NCI-H774 (cell line): ENCODE measurements around the gene HSD17B1.
"Not testable (repeated sequence)": the region's sequence is repeated elsewhere in the genome, so short reads cannot be mapped to it uniquely, and the experiment has no call there.

Experiments
- DNase-seq: peaks from one replicate; lab custom pipeline; 2025; lab: John Stamatoyannopoulos, UW

Gene HSD17B1

DNA sequence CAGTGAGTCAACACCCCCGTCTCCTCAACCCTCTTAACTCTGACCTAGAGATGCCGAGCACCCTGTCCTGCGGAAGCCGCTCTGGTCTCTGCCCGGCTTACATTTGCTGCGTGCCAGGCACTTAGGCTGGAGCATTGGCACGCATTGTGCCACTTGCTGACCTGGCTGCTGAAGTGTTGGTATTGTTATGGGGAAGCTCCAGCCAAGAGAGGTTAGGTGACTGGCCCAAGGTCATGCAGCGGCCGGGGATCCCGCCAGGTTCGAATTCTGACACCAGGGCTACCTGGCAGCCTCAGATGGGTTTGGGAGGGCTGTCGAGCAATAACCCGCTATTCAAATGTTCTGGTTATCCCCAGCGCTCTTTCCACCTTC, 5.0 kb upstream of the HSD17B1 start:
- DNase-seq, result no peak

DNA sequence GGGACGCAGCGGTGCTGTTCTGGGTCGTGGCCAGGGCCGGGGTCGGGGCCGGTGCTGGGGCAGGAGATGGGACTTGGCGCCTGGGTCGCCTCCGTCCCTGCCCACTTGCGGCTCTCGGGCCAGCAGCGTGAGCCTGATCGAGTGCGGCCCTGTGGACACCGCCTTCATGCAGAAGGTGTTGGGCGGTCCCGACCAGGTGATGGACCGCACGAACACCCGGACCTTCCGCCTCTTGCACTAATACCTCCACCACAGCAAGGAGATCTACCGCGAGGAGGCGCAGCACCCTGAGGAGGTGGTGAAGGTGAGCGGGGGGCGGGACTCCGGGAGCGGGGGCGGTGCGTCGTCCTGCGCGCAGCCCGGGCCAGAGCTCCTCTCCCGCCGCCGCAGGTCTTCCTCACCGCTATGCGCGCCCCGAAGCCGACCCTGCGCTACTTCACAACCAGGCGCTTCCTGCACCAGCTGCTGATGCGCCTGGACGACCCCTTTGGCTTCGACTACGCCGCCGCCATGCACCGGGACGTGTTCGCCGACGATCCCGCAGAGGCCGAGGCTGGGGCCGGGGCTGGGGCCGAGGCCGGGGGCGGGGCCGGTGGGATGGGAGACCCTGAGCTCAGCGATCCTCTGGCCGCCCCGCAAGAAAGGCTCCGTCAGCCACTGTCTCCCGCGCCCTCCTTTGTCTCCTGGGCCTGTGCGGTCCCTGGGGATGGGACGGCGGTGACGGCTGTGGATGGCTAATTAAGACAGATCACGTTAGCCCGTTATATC, 4.5 kb upstream of the HSD17B1 start:
- peak; percentile 89 for DNase-seq

DNA sequence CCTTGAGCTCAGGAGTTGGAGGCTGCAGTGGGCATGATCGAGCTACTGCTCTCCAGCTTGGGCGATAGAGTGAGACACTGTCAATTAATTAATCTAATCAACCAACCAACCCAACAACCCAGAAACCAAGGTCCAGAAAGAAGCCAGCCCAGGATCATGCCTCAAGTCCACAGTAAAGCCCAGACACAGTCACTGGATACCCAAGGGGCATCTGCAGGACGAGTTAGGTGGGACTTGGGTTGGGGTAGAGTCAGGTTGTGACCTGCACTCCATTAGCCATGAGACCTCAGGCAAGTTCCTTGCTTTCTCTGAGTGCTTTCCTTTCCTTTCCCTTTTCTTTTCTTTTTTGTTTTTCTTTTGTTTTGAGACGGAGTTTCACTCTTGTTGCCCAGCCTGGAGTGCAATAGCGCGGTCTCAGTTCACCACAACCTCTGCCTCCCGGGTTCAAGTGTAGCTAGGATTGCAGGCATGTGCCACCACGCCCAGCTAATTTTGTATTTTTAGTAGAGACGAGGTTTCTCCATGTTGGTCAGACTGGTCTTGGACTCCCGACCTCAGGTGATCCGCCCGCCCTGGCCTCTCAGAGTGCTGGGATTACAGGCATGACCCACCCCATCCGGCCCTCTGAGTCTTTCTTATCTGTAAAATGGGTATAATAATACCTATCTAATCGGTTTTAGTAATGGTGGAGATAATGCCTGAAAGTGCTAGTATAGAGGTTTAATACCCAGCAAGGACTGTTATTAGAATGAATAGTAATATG, 3.5 kb upstream of the HSD17B1 start:
- no peak for DNase-seq

DNA sequence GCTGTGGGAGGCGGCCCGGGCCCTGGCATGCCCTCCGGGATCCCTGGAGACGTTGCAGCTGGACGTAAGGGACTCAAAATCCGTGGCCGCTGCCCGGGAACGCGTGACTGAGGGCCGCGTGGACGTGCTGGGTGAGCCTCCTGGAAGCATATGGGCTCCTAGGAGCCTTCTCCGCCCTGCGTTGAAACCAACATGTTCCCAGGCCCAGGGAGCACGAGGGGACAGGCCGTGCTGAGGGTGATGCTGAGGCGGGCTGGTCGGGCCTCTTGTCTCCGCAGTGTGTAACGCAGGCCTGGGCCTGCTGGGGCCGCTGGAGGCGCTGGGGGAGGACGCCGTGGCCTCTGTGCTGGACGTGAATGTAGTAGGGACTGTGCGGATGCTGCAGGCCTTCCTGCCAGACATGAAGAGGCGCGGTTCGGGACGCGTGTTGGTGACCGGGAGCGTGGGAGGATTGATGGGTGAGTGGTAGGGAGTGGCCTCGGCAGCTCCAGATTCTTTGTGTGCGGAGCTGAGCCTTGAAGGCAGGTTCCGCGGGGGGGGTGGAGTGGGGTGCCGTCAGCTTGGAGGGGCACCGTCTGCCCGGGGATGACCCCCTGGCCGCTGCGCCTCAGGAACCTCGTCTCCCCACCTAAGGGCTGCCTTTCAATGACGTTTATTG, 567 bp downstream of the HSD17B1 start:
- DNase-seq, result no peak

DNA sequence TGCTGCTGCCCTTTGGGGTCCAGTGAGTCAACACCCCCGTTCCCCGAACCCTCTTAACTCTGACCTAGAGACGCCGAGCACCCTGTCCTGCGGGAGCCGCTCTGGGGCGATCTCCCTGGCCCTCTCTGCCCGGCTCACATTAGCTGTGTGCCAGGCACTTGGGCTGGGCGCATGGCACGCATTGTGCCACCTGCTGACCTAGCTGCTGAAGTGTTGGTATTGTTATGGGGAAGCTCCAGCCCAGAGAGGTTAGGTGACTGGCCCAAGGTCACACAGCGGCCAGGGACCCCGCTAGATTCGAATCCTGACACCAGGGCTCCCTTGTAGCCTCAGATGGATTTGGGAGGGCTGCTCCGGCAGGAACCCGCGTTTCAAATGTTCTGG, 1.1 kb downstream of the HSD17B1 start:
- no peak for DNase-seq

DNA sequence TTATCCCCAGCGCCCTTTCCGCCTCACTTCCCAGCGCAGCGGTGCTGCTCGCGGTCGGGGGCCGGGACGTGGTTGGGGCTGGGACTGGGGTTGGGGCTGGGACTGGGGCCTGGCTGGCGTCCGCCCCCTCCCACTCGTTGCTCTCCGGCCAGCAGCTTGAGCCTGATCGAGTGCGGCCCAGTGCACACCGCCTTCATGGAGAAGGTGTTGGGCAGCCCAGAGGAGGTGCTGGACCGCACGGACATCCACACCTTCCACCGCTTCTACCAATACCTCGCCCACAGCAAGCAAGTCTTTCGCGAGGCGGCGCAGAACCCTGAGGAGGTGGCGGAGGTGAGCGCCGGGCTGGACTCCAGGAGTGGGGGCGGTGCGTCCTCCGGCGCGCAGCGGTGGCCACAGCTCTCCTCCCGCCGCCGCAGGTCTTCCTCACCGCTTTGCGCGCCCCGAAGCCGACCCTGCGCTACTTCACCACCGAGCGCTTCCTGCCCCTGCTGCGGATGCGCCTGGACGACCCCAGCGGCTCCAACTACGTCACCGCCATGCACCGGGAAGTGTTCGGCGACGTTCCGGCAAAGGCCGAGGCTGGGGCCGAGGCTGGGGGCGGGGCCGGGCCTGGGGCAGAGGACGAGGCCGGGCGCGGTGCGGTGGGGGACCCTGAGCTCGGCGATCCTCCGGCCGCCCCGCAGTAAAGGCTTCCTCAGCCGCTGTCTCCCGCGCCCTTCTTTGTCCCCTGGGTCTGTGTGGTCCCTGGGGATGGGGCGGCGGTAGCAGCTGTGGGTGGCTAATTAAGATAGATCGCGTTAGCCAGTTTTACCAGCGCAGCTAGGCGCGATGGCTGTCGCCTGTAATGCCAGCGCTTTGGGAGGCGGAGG, 1.8 kb downstream of the HSD17B1 start:
- peak; percentile 85 for DNase-seq

DNA sequence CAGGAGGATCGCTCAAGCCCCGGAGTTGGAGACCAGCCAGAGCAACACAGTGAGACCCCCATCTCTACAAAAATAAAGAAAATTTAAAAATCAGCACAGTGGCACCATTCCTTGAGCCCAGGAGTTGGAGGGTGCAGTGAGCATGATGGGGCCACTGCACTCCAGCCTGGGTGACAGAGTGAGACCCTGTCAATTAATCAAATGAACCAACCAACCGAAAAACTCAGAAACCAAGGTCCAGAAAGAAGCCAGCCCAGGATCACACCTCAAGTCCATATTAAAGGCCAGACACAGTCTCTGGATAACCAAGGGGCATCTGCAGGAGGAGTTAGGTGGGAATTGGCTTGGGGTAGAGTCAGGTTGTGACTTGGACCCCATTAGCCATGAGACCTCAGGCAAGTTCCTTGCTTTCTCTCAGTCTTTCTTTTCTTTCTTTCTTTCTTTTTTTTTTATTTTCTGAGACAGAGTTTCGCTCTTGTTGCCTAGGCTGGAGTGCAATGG, 2.4 kb downstream of the HSD17B1 start:
- DNase-seq, result no peak

DNA sequence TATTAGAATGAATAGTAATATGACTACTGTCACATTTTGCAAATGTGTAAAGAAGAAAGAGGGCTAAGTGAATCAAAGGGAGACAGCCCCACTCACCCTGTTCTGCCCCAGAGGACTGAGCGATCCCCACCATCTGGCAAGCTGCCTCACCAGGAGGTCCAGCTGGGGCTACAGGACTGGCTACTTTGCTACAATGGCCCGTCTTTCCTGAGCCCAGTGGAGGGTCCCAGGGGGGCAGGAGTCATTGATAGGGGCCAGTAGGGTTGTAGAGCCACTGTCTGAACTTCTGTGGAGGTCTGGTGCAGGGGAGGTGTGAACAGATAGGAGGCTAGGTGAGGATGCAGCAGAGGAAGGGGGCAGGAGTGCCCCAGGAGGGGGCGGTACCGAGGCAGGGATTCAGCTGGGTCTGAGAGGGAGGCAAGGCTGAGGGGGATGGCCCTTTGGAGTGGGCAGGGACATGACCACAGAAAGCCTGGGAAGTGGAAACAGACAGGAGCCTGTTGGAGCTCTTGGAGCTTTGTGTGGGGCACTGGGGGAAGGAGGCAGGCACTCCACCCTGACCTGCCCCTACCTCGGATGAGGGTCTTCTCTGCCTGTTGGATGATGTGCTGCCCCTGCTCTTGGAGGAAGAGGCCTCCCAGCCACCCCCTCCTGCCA, 3.4 kb downstream of the HSD17B1 start:
- not testable (repeated sequence) for DNase-seq

DNA sequence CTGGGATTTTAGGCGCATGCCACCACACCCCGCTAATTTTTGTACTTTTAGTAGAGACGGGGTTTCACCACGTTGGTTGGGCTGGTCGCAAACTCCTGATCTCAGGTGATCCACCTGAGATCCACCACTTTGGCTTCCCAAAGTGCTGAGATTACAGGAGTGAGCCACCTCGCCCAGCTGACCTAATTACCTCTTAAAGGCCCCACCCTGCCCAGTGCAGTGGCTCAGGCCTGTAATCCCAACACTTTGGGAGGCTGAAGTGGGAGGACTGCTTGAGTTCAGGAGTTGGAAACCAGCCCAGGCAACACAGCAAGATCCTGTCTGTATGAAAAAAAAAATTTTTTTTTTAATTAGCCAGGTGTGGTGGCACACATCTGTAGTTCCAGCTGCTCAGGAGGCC, 6.4 kb downstream of the HSD17B1 start:
- DNase-seq, result no peak

DNA sequence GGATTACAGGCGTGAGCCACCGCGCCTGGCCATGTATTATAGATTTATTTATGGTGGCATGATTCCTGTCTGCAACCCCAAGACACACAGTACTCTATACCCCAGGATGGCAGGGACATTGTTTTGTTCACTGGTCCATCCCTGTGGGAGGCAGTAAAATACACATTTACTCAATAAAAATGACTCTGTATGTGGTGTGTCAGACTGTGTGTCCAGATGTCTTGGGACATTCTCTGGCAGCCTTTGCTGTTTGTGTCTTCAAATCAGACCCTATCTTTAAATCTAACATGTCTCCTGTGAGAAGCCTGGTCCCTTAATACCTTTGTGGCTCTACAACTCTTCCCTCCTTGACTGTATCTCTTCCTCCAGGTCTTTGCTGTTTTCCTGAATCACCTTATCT, 7.5 kb downstream of the HSD17B1 start:
- DNase-seq, result no peak

DNA sequence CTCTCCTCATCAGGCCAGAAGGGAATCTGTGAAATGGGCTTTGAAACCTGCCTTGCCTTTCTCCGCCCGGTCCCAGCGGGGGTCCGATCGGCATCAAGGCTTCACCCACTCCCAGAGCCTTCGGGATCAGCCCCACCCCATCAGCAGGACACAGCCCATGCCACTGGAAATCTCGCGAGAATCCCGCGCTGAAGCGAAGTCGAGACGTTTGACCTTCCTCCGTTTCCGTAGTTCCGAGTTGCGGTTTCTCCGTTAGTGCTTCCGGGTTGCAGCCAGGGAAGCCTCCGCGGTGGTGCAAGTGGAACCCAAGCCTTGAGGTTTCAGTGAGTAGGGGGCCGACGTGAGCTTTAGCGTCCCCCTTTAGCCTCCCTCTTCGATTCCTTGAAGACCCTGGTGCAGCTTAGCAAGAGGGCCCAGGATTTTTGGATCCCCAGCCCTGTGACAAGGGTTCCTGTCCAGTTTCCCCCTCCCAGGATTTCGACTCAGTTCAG, 9.2 kb downstream of the HSD17B1 start, which contains the start of gene COASY:
COASY (plus strand) TSS at position 252 of the 491 bp plus-strand sequence. CDS start 475 bp downstream, outside the sequence.
- DNase-seq, result peak; percentile 99

DNA sequence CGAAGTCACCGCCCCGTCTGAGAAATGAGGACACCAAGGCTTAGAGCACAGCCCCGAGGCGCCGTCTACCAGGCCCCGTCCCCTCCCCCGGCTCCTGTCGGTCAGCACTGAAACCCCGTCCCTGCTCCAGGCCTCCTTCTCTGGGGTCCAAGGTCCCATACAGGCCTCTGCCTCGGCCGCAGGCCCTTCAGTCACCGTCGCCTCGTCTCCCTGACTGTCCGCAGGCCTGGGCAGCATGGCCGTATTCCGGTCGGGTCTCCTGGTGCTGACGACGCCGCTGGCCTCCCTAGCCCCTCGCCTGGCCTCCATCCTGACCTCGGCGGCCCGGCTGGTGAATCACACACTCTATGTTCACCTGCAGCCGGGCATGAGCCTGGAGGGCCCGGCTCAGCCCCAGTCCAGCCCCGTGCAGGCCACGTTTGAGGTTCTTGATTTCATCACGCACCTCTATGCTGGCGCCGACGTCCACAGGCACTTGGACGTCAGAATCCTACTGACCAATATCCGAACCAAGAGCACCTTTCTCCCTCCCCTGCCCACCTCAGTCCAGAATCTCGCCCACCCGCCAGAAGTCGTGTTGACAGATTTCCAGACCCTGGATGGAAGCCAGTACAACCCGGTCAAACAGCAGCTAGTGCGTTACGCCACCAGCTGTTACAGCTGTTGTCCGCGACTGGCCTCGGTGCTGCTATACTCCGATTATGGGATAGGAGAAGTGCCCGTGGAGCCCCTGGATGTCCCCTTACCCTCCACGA, 9.8 kb downstream of the HSD17B1 start:
- DNase-seq, result no peak

DNA sequence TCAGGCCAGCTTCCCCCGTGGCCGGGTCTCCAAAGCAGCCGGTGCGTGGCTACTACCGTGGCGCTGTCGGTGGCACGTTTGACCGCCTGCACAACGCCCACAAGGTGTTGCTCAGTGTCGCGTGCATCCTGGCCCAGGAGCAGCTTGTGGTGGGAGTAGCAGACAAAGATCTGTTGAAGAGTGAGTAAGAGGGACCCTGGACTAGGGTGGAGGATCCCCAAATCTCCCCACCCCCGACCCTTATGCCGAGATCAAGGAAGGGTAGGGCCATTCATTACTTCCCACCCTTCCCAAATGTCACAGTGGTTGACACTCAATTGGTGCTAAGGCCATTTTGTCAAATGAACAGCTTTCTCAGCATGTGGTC, 10.4 kb downstream of the HSD17B1 start:
- no peak for DNase-seq

DNA sequence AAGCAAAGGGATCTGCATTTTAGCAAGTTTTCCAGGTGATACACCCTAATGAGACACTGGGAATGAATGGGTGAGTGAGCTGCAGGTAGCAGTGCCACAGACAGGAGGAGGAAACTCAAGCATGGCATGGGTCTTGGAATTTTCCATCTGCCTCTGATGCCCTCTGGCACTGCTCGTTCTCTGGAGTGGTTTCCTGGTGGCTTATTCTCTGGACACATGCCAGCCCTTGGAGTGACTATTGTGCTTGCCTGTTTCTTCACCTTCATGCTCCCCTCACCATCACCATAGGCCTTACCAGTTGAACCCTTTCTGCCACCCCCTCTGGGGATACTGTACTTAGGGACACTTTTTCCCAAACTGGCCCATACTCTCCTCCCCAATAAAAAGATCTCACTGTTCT, 10.8 kb downstream of the HSD17B1 start:
- DNase-seq, result no peak

DNA sequence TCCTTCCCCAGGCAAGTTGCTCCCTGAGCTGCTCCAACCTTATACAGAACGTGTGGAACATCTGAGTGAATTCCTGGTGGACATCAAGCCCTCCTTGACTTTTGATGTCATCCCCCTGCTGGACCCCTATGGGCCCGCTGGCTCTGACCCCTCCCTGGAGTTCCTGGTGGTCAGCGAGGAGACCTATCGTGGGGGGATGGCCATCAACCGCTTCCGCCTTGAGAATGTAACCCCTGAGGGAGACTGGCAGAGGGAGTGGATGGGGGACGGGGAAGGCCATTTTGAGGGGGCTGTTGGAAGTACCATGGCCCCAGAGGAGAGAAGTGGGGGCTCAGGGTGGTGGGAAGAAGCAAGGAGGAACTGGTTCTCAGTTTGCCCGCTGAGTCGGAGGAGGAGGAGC, 11.2 kb downstream of the HSD17B1 start:
- no peak for DNase-seq

DNA sequence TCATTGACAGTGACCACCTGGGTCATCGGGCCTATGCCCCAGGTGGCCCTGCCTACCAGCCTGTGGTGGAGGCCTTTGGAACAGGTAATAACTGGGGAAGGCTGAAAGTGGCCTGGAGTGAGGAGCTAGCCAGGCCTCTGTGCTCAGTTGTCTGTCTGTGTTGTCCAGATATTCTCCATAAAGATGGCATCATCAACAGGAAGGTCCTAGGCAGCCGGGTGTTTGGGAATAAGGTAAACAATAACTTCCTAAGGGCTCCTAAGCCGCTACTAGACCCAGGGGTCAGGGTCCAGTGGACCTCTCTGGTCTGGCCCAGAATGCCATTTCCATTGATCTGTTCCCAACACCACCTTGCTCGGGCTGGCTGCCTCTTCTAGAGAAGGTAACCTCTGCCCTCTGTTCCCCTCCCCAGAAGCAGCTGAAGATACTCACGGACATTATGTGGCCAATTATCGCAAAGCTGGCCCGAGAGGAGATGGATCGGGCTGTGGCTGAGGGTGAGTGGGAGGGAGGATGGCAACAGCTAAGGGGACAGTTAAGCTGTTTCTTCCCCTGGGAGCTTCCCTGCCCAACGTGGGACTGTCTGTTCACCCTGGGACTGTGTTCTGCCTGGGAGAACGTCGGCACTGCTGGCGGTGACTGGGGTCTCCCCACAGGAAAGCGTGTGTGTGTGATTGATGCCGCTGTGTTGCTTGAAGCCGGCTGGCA, 12.2 kb downstream of the HSD17B1 start:
- DNase-seq, result no peak

DNA sequence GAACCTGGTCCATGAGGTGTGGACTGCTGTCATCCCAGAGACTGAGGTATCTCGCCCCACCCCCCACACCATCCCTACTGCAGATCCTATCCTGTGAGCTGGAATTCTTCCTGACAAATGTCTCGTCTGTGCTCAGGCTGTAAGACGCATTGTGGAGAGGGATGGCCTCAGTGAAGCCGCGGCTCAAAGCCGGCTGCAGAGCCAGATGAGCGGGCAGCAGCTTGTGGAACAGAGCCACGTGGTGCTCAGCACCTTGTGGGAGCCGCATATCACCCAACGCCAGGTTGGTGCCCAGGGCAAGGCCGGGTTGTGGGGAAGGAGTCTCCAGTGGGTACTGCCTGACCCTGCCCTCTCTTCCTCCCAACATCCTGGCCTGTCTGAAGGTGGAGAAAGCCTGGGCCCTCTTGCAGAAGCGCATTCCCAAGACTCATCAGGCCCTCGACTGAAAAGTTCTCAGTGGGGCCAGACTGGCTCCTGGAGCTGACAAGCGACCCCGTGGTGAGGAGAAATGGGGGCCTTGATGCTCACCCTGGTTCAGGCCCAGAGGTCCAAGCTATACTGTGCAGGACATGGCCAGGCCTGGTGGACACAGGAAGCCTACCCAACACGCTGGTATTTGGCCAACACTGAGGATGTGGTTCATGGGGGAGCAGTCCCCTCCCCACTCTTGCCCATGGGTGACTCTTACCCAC, 12.9 kb downstream of the HSD17B1 start:
- no peak for DNase-seq

DNA sequence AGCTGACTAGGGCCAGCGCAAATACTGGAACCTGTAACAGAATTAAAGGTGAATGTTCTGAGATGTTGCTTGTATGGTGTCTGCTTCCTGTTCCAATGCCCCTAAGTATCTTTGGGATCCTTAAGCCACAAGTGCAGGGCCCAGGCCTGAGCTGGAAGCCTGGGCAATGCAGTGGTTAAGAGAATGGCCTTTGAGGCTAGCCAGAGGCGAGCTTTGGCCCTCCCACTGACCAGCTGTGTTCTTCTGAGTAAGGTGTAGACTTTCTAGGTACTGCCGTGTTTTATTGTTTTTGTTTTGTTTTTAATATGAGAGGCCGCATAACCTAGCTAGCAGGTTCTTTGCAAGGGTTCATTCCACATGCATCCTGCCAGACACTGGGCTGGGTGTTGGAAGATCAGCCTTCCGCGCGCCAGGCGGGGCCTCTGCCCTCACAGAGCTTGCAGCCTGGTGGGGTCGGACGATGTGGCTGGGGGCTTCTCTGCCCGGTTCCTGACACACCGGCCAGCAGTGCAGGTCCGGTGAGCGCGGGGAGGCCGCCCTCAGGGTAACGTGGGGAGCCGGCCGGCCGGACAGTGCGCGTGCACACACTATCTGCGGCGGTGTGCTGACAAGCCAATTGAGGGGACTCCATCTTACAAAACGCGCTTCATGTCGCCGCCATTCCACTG, 13.6 kb downstream of the HSD17B1 start:
- DNase-seq, result no peak
